GM23248 (cell line): ENCODE data around the gene CES3.

Experiments
- EZH2 ChIP-seq: fragments of 200-600 bp; sonication (generic); IDR thresholded peaks from 2 replicates; pipeline ENCODE4 v1.6.1; 2018; ENCODE audit warnings: antibody characterized with exemption, mild to moderate bottlenecking; ENCODE audit not compliant: insufficient read depth, poor library complexity, severe bottlenecking
- EZH2phosphoT487 ChIP-seq: fragments of 200-600 bp; sonication (generic); IDR thresholded peaks from 2 replicates; pipeline ENCODE4 v1.6.1; 2018; ENCODE audit warnings: antibody characterized with exemption, moderate library complexity, mild to moderate bottlenecking, low read depth; ENCODE audit not compliant: insufficient read depth

- TF ChIP-seq EZH2 (no peak), EZH2phosphoT487 (no peak)
Measured at GRCh38 chr16:67001726-67002125, 40.7 kb downstream of the CES3 start.
